ENCODE data around the gene TMEM63C. TPM values are rescaled to one million over a fixed set of nuclear protein-coding genes. Genes with fewer than 3 reads are reported as not detected.

Gene TMEM63C
- total and polyA plus RNA-seq, 11 donors = 0.01 to 4.0 (median 1.7) TPM; not detected in 1

DNA sequence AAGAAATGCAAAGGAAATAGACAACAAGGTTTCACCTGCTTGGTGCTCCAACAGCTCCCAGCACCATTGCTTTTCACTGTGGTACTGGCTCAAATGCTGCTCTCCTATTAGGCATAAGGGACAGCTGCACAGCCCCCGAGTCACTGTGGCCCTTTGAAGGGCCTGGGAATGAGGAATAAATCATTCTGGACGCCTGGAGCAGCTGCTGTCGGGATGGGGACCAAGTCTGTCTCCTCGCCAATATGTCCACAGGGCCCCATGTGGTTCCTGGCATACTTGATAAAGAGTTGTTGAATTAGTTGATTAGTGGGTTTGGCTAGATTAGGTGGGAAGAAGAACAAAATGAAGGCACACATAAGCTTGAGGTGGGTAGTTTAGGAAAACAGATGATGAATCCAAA is 102.5 kb downstream of the TMEM63C start:
- intact Hi-C loops (cut with DNase I) = no loop called here

DNA sequence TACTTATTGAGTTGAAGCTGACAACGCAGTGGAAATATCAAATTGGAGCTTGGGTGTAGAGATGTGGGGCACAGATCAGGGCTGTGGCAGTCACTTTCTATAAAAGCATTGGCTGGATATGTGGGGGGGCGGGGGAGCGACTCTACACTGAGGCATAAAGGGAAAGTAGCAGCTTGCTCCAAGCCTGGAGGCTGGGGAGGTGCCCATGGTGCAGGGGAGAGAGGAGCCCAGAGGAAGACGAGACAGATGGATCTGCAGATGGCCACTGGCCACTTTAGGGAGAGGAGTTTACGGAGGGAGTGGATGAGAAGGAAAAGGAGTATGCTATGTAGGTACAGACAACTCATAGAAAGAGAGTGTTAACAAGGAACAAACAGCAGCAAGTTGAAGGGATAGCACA is 102.9 kb downstream of the TMEM63C start:
- intact Hi-C loops (cut with DNase I) = no loop called here
- ATAC-seq = no peak
- no peak for DNase-seq
- Histone ChIP-seq H3K4me3 (no peak overlapping the region), H3K27me3 (no peaks in the 10 kb centered on the region), H3K27ac (no peak overlapping the region), H3K4me1 (no peaks in the 10 kb centered on the region), H3K9me3 (no peaks in the 10 kb centered on the region), H3K36me3 (peaks cover 2 to 92% (median 73%) of the 10 kb centered on the region in 9 donors)
- WGBS, 4 donors = 94 to 97% (median 97%) methylated on average over 5 of the region's 5 CpGs
- no peak for TF ChIP-seq POLR2A (IDR thresholded peaks at IDR 0.05)
- TF ChIP-seq, protein P1, sequence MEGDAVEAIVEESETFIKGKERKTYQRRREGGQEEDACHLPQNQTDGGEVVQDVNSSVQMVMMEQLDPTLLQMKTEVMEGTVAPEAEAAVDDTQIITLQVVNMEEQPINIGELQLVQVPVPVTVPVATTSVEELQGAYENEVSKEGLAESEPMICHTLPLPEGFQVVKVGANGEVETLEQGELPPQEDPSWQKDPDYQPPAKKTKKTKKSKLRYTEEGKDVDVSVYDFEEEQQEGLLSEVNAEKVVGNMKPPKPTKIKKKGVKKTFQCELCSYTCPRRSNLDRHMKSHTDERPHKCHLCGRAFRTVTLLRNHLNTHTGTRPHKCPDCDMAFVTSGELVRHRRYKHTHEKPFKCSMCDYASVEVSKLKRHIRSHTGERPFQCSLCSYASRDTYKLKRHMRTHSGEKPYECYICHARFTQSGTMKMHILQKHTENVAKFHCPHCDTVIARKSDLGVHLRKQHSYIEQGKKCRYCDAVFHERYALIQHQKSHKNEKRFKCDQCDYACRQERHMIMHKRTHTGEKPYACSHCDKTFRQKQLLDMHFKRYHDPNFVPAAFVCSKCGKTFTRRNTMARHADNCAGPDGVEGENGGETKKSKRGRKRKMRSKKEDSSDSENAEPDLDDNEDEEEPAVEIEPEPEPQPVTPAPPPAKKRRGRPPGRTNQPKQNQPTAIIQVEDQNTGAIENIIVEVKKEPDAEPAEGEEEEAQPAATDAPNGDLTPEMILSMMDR (IDR thresholded peaks at IDR 0.05) = no peak

More for the DNA sequence above, 102.5 kb downstream of the TMEM63C start:
- no peak overlapping the region for H3K4me3 ChIP-seq
- peaks cover 2 to 93% (median 75%) of the 10 kb centered on the region in 9 donors for H3K36me3 ChIP-seq
- ATAC-seq (no peak), DNase-seq (no peak)
- no peak overlapping the region for H3K27ac ChIP-seq
- no peak for TF ChIP-seq POLR2A (IDR thresholded peaks at IDR 0.05)
- TF ChIP-seq, protein P1 (IDR thresholded peaks at IDR 0.05) = no peak
- H3K4me1 ChIP-seq = no peaks in the 10 kb centered on the region
- WGBS, 4 donors = 87 to 93% (median 89%) methylated on average over 4 of the region's 4 CpGs
- H3K9me3 ChIP-seq = no peaks in the 10 kb centered on the region
- H3K27me3 ChIP-seq = no peaks in the 10 kb centered on the region

- DNase-seq = no peak
- Histone ChIP-seq H3K9me3 (no peaks in the 10 kb centered on the region), H3K4me3 (no peak overlapping the region), H3K27ac (no peak overlapping the region), H3K4me1 (no peaks in the 10 kb centered on the region), H3K36me3 (peaks cover 2 to 99% (median 75%) of the 10 kb centered on the region in 9 donors), H3K27me3 (no peaks in the 10 kb centered on the region)
- TF ChIP-seq, protein P1 (IDR thresholded peaks at IDR 0.05) = no peak
- TF ChIP-seq POLR2A (IDR thresholded peaks at IDR 0.05) = no peak
- no peak for ATAC-seq
- intact Hi-C loops (cut with DNase I) = no loop called here
- 91 to 95% (median 93%) methylated on average over 5 of the region's 5 CpGs for WGBS, 4 donors
These were observed 105.0 kb downstream of the TMEM63C start for GRCh38 chr14:77286576-77286975.

- Histone ChIP-seq H3K27me3 (no peaks in the 10 kb centered on the region), H3K4me3 (no peak overlapping the region), H3K4me1 (no peaks in the 10 kb centered on the region), H3K36me3 (peaks cover 0 to 94% (median 55%) of the 10 kb centered on the region in 9 donors), H3K9me3 (no peaks in the 10 kb centered on the region), H3K27ac (no peak overlapping the region)
- TF ChIP-seq POLR2A (IDR thresholded peaks at IDR 0.05) = no peak
- intact Hi-C loops (cut with DNase I) = loop anchor here in 1 of 10 donors (10.0 kb wide), 1 partner anchor 264 kb away; no protein-coding TSS in a partner anchor
- no peak for ATAC-seq
- no peak for DNase-seq
- WGBS, 4 donors = 73 to 84% (median 80%) methylated on average over 4 of the region's 4 CpGs
These were observed 109.1 kb downstream of the TMEM63C start for GRCh38 chr14:77290705-77291104.

- Histone ChIP-seq H3K27ac (no peak overlapping the region), H3K4me3 (no peak overlapping the region), H3K27me3 (no peaks in the 10 kb centered on the region), H3K9me3 (no peaks in the 10 kb centered on the region), H3K4me1 (no peaks in the 10 kb centered on the region), H3K36me3 (peaks cover 0 to 83% (median 44%) of the 10 kb centered on the region in 9 donors)
- DNase-seq = no peak
- TF ChIP-seq, protein P1 (IDR thresholded peaks at IDR 0.05) = no peak
- no peak for TF ChIP-seq POLR2A (IDR thresholded peaks at IDR 0.05)
- ATAC-seq = no peak
- 73 to 81% (median 75%) methylated on average over 11 to 13 of the region's 13 CpGs for WGBS, 4 donors
- intact Hi-C loops (cut with DNase I) = loop anchor here in 1 of 10 donors (10.0 kb wide), 1 partner anchor 259 kb away; no protein-coding TSS in a partner anchor
These were observed 114.6 kb downstream of the TMEM63C start for GRCh38 chr14:77296155-77296554.
